Liver (tissue), 9 donors: ENCODE results near the gene HSDL2. TPM values are rescaled to one million over a fixed set of nuclear protein-coding genes. Genes with fewer than 3 reads are reported as not detected.

Experiments
- DNase-seq: peaks from one replicate; pipeline ENCODE4 v3.0.0-alpha.2; 2017; ENCODE audit warnings: low spot score
- H3K27ac ChIP-seq, 2 donors: one replicate each; pipeline ENCODE4 v1.7.0; 2013; ENCODE audit warnings: inconsistent platforms in 2 of 2, low read length in 2 of 2, control low read depth in 1 of 2, low read depth in 1 of 2, mild to moderate bottlenecking in 1 of 2
- H3K27me3 ChIP-seq, 4 donors: one replicate each; pipeline versions ENCODE4 v1.6.1 to v1.7.0; 2013; ENCODE audit warnings: low read length in 3 of 4, inconsistent platforms in 1 of 4, mild to moderate bottlenecking in 1 of 4, moderate library complexity in 1 of 4; ENCODE audit not compliant: control insufficient read depth in 4 of 4, insufficient read depth in 4 of 4
- H3K36me3 ChIP-seq, 4 donors: one replicate each; pipeline versions ENCODE4 v1.6.1 to v1.7.0; 2013; ENCODE audit warnings: low read length in 3 of 4, mild to moderate bottlenecking in 3 of 4, low read depth in 1 of 4, moderate library complexity in 1 of 4; ENCODE audit not compliant: control insufficient read depth in 4 of 4, insufficient read depth in 3 of 4
- H3K4me1 ChIP-seq, 4 donors: one replicate each; pipeline versions ENCODE4 v1.6.1 to v1.7.0; 2013; ENCODE audit warnings: low read length in 3 of 4, mild to moderate bottlenecking in 3 of 4, moderate library complexity in 1 of 4; ENCODE audit not compliant: control insufficient read depth in 4 of 4, insufficient read depth in 4 of 4
- H3K4me3 ChIP-seq, 3 donors: one replicate each; pipeline versions ENCODE4 v1.6.1 to v1.7.0; 2013; ENCODE audit warnings: low read length in 3 of 3, control low read depth in 1 of 3, low read depth in 1 of 3, mild to moderate bottlenecking in 1 of 3
- H3K9ac ChIP-seq, 2 donors: one replicate each; pipeline ENCODE4 v1.7.0; 2013; ENCODE audit warnings: low read length in 2 of 2, mild to moderate bottlenecking in 2 of 2, moderate library complexity in 2 of 2, control low read depth in 1 of 2, low read depth in 1 of 2
- H3K9me3 ChIP-seq, 4 donors: one replicate each; pipeline versions ENCODE4 v1.6.1 to v1.7.0; 2013; ENCODE audit warnings: low read length in 3 of 4; ENCODE audit not compliant: control insufficient read depth in 4 of 4
- EGR1 ChIP-seq, 2 donors: IDR thresholded peaks; 2 replicates each; pipeline ENCODE4 v1.6.1; 2016 to 2018; ENCODE audit warnings: antibody characterized with exemption in 2 of 2, low read depth in 2 of 2
- FOXA1 ChIP-seq: IDR thresholded peaks from 2 replicates; pipeline ENCODE4 v1.6.1; 2016; ENCODE audit warnings: antibody characterized with exemption
- FOXA2 ChIP-seq: IDR thresholded peaks from 2 replicates; pipeline ENCODE4 v1.6.1; 2016; ENCODE audit warnings: antibody characterized with exemption
- GABPA ChIP-seq, 2 donors: IDR thresholded peaks in 1 of 2; conservative IDR thresholded peaks in 1 of 2; 2 replicates each; pipeline ENCODE4 v1.6.1; 2016; ENCODE audit warnings: antibody characterized with exemption in 2 of 2, mild to moderate bottlenecking in 1 of 2, moderate library complexity in 1 of 2
- HNF4A ChIP-seq, 2 donors: conservative IDR thresholded peaks; 2 replicates each; pipeline ENCODE4 v1.6.1; 2016; ENCODE audit warnings: antibody characterized with exemption in 2 of 2, mild to moderate bottlenecking in 2 of 2
- HNF4G ChIP-seq: IDR thresholded peaks from 2 replicates; pipeline ENCODE4 v1.6.1; 2016; ENCODE audit warnings: antibody characterized with exemption
- JUND ChIP-seq, 2 donors: IDR thresholded peaks; 2 replicates each; pipeline ENCODE4 v1.6.1; 2016; ENCODE audit warnings: antibody characterized with exemption in 2 of 2
- NR2F2 ChIP-seq: IDR thresholded peaks from 2 replicates; pipeline ENCODE4 v1.6.1; 2016; ENCODE audit warnings: antibody characterized with exemption
- RAD21 ChIP-seq, 2 donors: IDR thresholded peaks; 2 replicates each; pipeline ENCODE4 v1.6.1; 2016; ENCODE audit warnings: antibody characterized with exemption in 2 of 2, mild to moderate bottlenecking in 2 of 2
- SP1 ChIP-seq: IDR thresholded peaks from 2 replicates; pipeline ENCODE4 v1.6.1; 2018; ENCODE audit warnings: antibody characterized with exemption, mild to moderate bottlenecking
- TAF1 ChIP-seq: conservative IDR thresholded peaks from 2 replicates; pipeline ENCODE4 v1.6.1; 2016; ENCODE audit warnings: antibody characterized with exemption, mild to moderate bottlenecking
- YY1 ChIP-seq: IDR thresholded peaks from 2 replicates; pipeline ENCODE4 v1.6.1; 2016; ENCODE audit warnings: antibody characterized with exemption, mild to moderate bottlenecking
- WGBS: extraction: QIAGEN DNeasy Blood & Tissue Kit; methylation state at CpG from one replicate; pipeline ENCODE4 v1.1.7; 2013; 5-methylcytosine and 5-hydroxymethylcytosine counted together
- polyA plus RNA-seq, 2 donors: library from polyadenylated mRNA; stranded (reverse) in 1 of 2; unstranded in 1 of 2; fragments of 200-250 nt in 1 of 2; fragments of >200 nt in 1 of 2; fragmentation: Nextera tagmentation in 1 of 2; extraction: Ambion mirVana in 1 of 2; gene quantifications; one replicate each; pipeline versions ENCODE4 v1.2.1 to v1.2.3, GENCODE V29; 2013 to 2015
- total RNA-seq, 2 donors: library from RNA; depleted of rRNA; stranded (reverse); fragments of >200 nt; gene quantifications; one replicate each; pipeline ENCODE4 v1.2.3, GENCODE V29; 2014
- TF ChIP-seq, protein P1 (sequence below): IDR thresholded peaks from 2 replicates; pipeline ENCODE4 v1.6.1; 2016; ENCODE audit warnings: antibody characterized with exemption
- TF ChIP-seq, protein P2 (sequence below): IDR thresholded peaks from 2 replicates; pipeline ENCODE4 v1.6.1; 2016; ENCODE audit warnings: antibody characterized with exemption
- TF ChIP-seq, protein P3 (sequence below): IDR thresholded peaks from 2 replicates; pipeline ENCODE4 v1.6.1; 2016; ENCODE audit warnings: antibody characterized with exemption, mild to moderate bottlenecking
- donor health status: healthy.
- donor health status: healthy.
- donor health status: healthy.
- donor health status: healthy.
- donor health status: healthy.

Gene HSDL2
- total and polyA plus RNA-seq, 4 donors: 26.1 to 135 (median 79.6) TPM

- no peaks in the 10 kb centered on the region for H3K36me3 ChIP-seq
- TF ChIP-seq TAF1: no peak
- no peak for TF ChIP-seq HNF4G
- no peak for TF ChIP-seq FOXA2
- TF ChIP-seq, protein P1, sequence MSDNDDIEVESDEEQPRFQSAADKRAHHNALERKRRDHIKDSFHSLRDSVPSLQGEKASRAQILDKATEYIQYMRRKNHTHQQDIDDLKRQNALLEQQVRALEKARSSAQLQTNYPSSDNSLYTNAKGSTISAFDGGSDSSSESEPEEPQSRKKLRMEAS: no peak
- TF ChIP-seq, protein P2, sequence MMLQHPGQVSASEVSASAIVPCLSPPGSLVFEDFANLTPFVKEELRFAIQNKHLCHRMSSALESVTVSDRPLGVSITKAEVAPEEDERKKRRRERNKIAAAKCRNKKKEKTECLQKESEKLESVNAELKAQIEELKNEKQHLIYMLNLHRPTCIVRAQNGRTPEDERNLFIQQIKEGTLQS: no peak
- no peak for TF ChIP-seq JUND (IDR thresholded peaks at IDR 0.05)
- TF ChIP-seq HNF4A (conservative IDR thresholded peaks at IDR 0.05): no peak
- no peak for TF ChIP-seq NR2F2
- no peak for TF ChIP-seq GABPA (IDR thresholded peaks at IDR 0.05 in 1 of 2, conservative IDR thresholded peaks at IDR 0.05 in 1 of 2)
- TF ChIP-seq RAD21 (IDR thresholded peaks at IDR 0.05): no peak
- TF ChIP-seq EGR1 (IDR thresholded peaks at IDR 0.05; ENCODE audit: low read depth in 2 of 2): no peak
- TF ChIP-seq FOXA1: no peak
- H3K9me3 ChIP-seq: no peaks in the 10 kb centered on the region
- no peak for DNase-seq
- peaks cover 1 to 30% (median 11%) of the 10 kb centered on the region in 4 donors for H3K4me1 ChIP-seq
- H3K27ac ChIP-seq: no peak overlapping the region
- 33% methylated on average over 5 of the region's 5 CpGs for WGBS
- peak overlapping the region in 1 of 2 donors; percentile 42 for H3K9ac ChIP-seq
- H3K4me3 ChIP-seq: no peak overlapping the region
- no peaks in the 10 kb centered on the region for H3K27me3 ChIP-seq
Measured at GRCh38 chr9:112489039-112489546, 109.2 kb downstream of the HSDL2 start.

- H3K9ac ChIP-seq: no peak overlapping the region
Measured at GRCh38 chr9:112489876-112490666, 110.2 kb downstream of the HSDL2 start.

More at GRCh38 chr9:112489876-112490666, 110.2 kb downstream of the HSDL2 start:
- H3K4me1 ChIP-seq: peaks cover 1 to 30% (median 11%) of the 10 kb centered on the region in 4 donors
- 76% methylated on average over 4 of the region's 4 CpGs for WGBS
- H3K36me3 ChIP-seq: no peaks in the 10 kb centered on the region
- H3K4me3 ChIP-seq: no peak overlapping the region
- TF ChIP-seq, protein P1: no peak
- TF ChIP-seq SP1: no peak
- TF ChIP-seq YY1: no peak
- no peak for TF ChIP-seq GABPA (IDR thresholded peaks at IDR 0.05 in 1 of 2, conservative IDR thresholded peaks at IDR 0.05 in 1 of 2)
- TF ChIP-seq RAD21 (IDR thresholded peaks at IDR 0.05): no peak
- TF ChIP-seq, protein P3, sequence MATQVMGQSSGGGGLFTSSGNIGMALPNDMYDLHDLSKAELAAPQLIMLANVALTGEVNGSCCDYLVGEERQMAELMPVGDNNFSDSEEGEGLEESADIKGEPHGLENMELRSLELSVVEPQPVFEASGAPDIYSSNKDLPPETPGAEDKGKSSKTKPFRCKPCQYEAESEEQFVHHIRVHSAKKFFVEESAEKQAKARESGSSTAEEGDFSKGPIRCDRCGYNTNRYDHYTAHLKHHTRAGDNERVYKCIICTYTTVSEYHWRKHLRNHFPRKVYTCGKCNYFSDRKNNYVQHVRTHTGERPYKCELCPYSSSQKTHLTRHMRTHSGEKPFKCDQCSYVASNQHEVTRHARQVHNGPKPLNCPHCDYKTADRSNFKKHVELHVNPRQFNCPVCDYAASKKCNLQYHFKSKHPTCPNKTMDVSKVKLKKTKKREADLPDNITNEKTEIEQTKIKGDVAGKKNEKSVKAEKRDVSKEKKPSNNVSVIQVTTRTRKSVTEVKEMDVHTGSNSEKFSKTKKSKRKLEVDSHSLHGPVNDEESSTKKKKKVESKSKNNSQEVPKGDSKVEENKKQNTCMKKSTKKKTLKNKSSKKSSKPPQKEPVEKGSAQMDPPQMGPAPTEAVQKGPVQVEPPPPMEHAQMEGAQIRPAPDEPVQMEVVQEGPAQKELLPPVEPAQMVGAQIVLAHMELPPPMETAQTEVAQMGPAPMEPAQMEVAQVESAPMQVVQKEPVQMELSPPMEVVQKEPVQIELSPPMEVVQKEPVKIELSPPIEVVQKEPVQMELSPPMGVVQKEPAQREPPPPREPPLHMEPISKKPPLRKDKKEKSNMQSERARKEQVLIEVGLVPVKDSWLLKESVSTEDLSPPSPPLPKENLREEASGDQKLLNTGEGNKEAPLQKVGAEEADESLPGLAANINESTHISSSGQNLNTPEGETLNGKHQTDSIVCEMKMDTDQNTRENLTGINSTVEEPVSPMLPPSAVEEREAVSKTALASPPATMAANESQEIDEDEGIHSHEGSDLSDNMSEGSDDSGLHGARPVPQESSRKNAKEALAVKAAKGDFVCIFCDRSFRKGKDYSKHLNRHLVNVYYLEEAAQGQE: no peak
- no peak for TF ChIP-seq FOXA2
- TF ChIP-seq NR2F2: no peak
- no peak for TF ChIP-seq EGR1 (IDR thresholded peaks at IDR 0.05; ENCODE audit: low read depth in 2 of 2)
- no peak for TF ChIP-seq JUND (IDR thresholded peaks at IDR 0.05)
- no peak for TF ChIP-seq TAF1
- peaks cover 0 to 3% (median 2%) of the 10 kb centered on the region in 4 donors for H3K9me3 ChIP-seq
- H3K27me3 ChIP-seq: no peaks in the 10 kb centered on the region
- H3K27ac ChIP-seq: no peak overlapping the region
- DNase-seq: no peak
